HepG2 (cell line): ENCODE data around the gene WDR81. TPM values are rescaled to one million over a fixed set of nuclear protein-coding genes. Genes with fewer than 3 reads are reported as not detected.

ENCODE experiments used
- EP300 ChIP-seq, 3 experiments: sonication (generic) in 1 of 3; formaldehyde crosslinking in 1 of 3; IDR thresholded peaks; 2 replicates each; pipeline versions ENCODE4 v1.5.1 to v1.6.1; 2011 to 2020; ENCODE audit warnings: low read depth in 2 of 3, low read length in 2 of 3, borderline replicate concordance in 1 of 3, improper control_type of control experiment in 1 of 3, mild to moderate bottlenecking in 1 of 3, missing genetic modification reagents in 1 of 3, moderate library complexity in 1 of 3
- LRRFIP1 ChIP-seq: sonication (generic); formaldehyde crosslinking; conservative IDR thresholded peaks from 2 replicates; pipeline ENCODE4 v1.4.0; 2020; ENCODE audit warnings: missing genetic modification reagents
- MXD3 ChIP-seq: IDR thresholded peaks from 2 replicates; pipeline ENCODE4 v1.6.1; 2016; ENCODE audit warnings: mild to moderate bottlenecking, missing biosample characterization, missing genetic modification reagents
- RAD21 ChIP-seq: fragments of 450-650 bp; formaldehyde crosslinking; IDR thresholded peaks from 2 replicates; pipeline ENCODE4 v1.5.0; 2020; ENCODE audit warnings: mild to moderate bottlenecking
- RBFOX2 ChIP-seq: fragments of 200-400 bp; formaldehyde crosslinking; IDR thresholded peaks from 2 replicates; pipeline ENCODE4 v1.6.1; 2017; ENCODE audit warnings: low read depth, mild to moderate bottlenecking, low read length
- TAF1 ChIP-seq: sonication (generic); formaldehyde crosslinking; IDR thresholded peaks from 2 replicates; pipeline ENCODE4 v1.4.0; 2020; ENCODE audit warnings: missing genetic modification reagents
- TEAD3 ChIP-seq: optimal IDR thresholded peaks from 2 replicates; pipeline ENCODE3; 2016; ENCODE audit warnings: borderline replicate concordance
- THAP11 ChIP-seq: IDR thresholded peaks from 2 replicates; pipeline ENCODE4 v1.6.1; 2016; ENCODE audit warnings: missing biosample characterization, missing genetic modification reagents
- YY1 ChIP-seq: IDR thresholded peaks from 2 replicates; pipeline ENCODE4 v1.6.1; 2011; ENCODE audit warnings: low read length, low read depth, moderate library complexity, mild to moderate bottlenecking; ENCODE audit not compliant: insufficient read depth, insufficient replicate concordance
- ZBTB20 ChIP-seq: sonication (generic); formaldehyde crosslinking; IDR thresholded peaks from 2 replicates; pipeline ENCODE4 v1.8.1; 2023; ENCODE audit warnings: missing genetic modification reagents, low read depth, mild to moderate bottlenecking, borderline replicate concordance
- ZBTB7A ChIP-seq: sonication (generic); formaldehyde crosslinking; IDR thresholded peaks from 2 replicates; pipeline ENCODE4 v1.8.0; 2022; ENCODE audit warnings: mild to moderate bottlenecking, missing genetic modification reagents
- ZFX ChIP-seq: sonication (generic); formaldehyde crosslinking; IDR thresholded peaks from 2 replicates; pipeline ENCODE4 v1.4.0; 2020; ENCODE audit warnings: mild to moderate bottlenecking, low read depth, missing genetic modification reagents, moderate library complexity
- ZMYM4 ChIP-seq: sonication (generic); formaldehyde crosslinking; IDR thresholded peaks from 2 replicates; pipeline ENCODE4 v1.8.1; 2023; ENCODE audit warnings: mild to moderate bottlenecking, missing genetic modification reagents
- ZNF331 ChIP-seq: sonication (generic); formaldehyde crosslinking; IDR thresholded peaks from 2 replicates; pipeline ENCODE4 v1.4.0; 2020; ENCODE audit warnings: missing genetic modification reagents
- ZNF614 ChIP-seq: IDR thresholded peaks from 2 replicates; pipeline ENCODE4 v1.6.1; 2018; ENCODE audit warnings: missing biosample characterization, missing genetic modification reagents, inconsistent platforms, borderline replicate concordance
- ZNF770 ChIP-seq: sonication (generic); formaldehyde crosslinking; IDR thresholded peaks from 2 replicates; pipeline ENCODE4 v1.5.0; 2020; ENCODE audit warnings: mild to moderate bottlenecking, missing genetic modification reagents
- ZNF792 ChIP-seq: IDR thresholded peaks from 2 replicates; pipeline ENCODE4 v1.6.1; 2016
- ZSCAN31 ChIP-seq: sonication (generic); formaldehyde crosslinking; IDR thresholded peaks from 2 replicates; pipeline ENCODE4 v1.5.0; 2020; ENCODE audit warnings: low read depth, mild to moderate bottlenecking, missing genetic modification reagents
- polyA plus RNA-seq, 8 experiments: library from polyadenylated mRNA; depleted of rRNA in 3 of 8; stranded (reverse) in 7 of 8; unstranded in 1 of 8; fragments of >200 nt; fragmentation: Illumina TruSeq in 4 of 8; extraction: Trizol in 4 of 8; gene quantifications; 2 replicates each; pipeline versions ENCODE4 v1.2.1 to v1.2.3, GENCODE V29; 2011 to 2016; ENCODE audit warnings: low read depth in 4 of 8, missing spikeins in 1 of 8, mixed read lengths in 1 of 8; ENCODE audit not compliant: insufficient read depth in 1 of 8
- total RNA-seq, 5 experiments: library from RNA; depleted of rRNA; stranded (reverse); fragments of >200 nt; fragmentation: Illumina TruSeq; extraction: Trizol; gene quantifications; 2 replicates each; pipeline ENCODE4 v1.2.3, GENCODE V29; 2016; ENCODE audit warnings: low read depth in 1 of 5
- TF ChIP-seq, protein P1 (sequence below): IDR thresholded peaks from 2 replicates; pipeline ENCODE4 v1.6.1; 2012; ENCODE audit warnings: inconsistent platforms
- TF ChIP-seq, protein P2 (sequence below), 2 experiments: sonication (generic) in 1 of 2; formaldehyde crosslinking in 1 of 2; IDR thresholded peaks; 2 replicates each; pipeline versions ENCODE4 v1.4.0 to v1.6.1; 2018 to 2020; ENCODE audit warnings: missing genetic modification reagents in 2 of 2, borderline replicate concordance in 1 of 2, low read depth in 1 of 2, mild to moderate bottlenecking in 1 of 2, missing biosample characterization in 1 of 2
- TF ChIP-seq, protein P3 (sequence below): sonication (generic); formaldehyde crosslinking; IDR thresholded peaks from 2 replicates; pipeline ENCODE4 v1.5.0; 2020; ENCODE audit warnings: missing genetic modification reagents

The WDR81 gene
- total and polyA plus RNA-seq, 2 of the 13 experiments (the other 11 are each of a cell fraction or from before 2014, with no cell fraction given), result 9.1 to 16.7 TPM

DNA sequence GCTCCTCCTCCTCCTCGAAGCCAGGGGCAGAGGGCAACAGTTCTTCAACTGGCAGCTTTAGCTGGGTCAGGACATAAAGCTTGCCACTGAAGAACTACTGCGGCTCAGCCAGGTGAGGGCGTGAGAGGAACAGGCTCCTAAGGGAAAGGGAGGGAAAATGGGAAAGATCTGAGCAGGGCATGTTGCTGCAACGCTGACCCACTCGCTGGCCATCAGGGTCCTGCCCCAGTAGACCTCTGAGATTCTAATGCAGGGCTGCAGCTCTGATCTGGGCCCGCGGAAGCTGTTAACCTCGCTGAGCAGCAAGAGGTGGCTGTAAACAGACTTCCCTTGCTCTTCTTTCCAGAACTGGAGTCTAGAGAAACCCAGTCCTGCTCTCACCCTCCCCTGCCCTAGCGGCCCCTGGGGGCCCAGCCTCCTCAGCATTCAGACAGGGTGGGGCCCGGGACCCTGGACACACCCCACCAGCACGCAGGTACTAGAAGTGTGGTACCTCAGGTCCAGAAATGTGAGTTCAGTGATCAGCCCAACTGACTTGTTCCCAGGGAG is 10.6 kb upstream of the WDR81 start (continued):
- TF ChIP-seq ZBTB7A (CRISPR knock-in tag), result peak; percentile 45; the same call in 1 of the 2 replicates
- TF ChIP-seq, protein P1, sequence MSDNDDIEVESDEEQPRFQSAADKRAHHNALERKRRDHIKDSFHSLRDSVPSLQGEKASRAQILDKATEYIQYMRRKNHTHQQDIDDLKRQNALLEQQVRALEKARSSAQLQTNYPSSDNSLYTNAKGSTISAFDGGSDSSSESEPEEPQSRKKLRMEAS, result peak; percentile 71
- 0 out of 2 replicates have a peak, but pooled peaks have one; percentile 23 for TF ChIP-seq ZNF331 (CRISPR knock-in tag)
- TF ChIP-seq ZNF792 (CRISPR knock-in tag), result no peak
- no peak for TF ChIP-seq THAP11 (CRISPR knock-in tag)
- peak; percentile 77 for TF ChIP-seq RAD21 (CRISPR knock-in tag)
- TF ChIP-seq TAF1 (CRISPR knock-in tag), result no peak
- TF ChIP-seq TEAD3 (CRISPR knock-in tag), result peak; percentile 56
- no peak for TF ChIP-seq LRRFIP1
- TF ChIP-seq YY1, result peak; percentile 25
- TF ChIP-seq RBFOX2, result peak; percentile 45; the same call in 1 of the 2 replicates
- peak; percentile 72 for TF ChIP-seq ZSCAN31
- 0 out of 2 replicates have a peak, but pooled peaks have one; percentile 24 for TF ChIP-seq MXD3 (CRISPR knock-in tag)
- TF ChIP-seq ZMYM4 (CRISPR knock-in tag), result 0 out of 2 replicates have a peak, but pooled peaks have one; percentile 7
- TF ChIP-seq ZNF614 (CRISPR knock-in tag), result peak; percentile 33; the same call in 1 of the 2 replicates
- TF ChIP-seq EP300 (IDR thresholded peaks at IDR 0.05; ENCODE audit: low read depth in 2 of 2, low read length in 2 of 2), result no peak
- TF ChIP-seq EP300 (CRISPR knock-in tag; IDR thresholded peaks at IDR 0.05; ENCODE audit: borderline replicate concordance), result no peak
- no peak for TF ChIP-seq ZNF770 (CRISPR knock-in tag)
- peak; percentile 2; the same call in 1 of the 2 replicates for TF ChIP-seq ZFX
- no peak for TF ChIP-seq ZBTB20 (CRISPR knock-in tag)
- TF ChIP-seq, protein P2, sequence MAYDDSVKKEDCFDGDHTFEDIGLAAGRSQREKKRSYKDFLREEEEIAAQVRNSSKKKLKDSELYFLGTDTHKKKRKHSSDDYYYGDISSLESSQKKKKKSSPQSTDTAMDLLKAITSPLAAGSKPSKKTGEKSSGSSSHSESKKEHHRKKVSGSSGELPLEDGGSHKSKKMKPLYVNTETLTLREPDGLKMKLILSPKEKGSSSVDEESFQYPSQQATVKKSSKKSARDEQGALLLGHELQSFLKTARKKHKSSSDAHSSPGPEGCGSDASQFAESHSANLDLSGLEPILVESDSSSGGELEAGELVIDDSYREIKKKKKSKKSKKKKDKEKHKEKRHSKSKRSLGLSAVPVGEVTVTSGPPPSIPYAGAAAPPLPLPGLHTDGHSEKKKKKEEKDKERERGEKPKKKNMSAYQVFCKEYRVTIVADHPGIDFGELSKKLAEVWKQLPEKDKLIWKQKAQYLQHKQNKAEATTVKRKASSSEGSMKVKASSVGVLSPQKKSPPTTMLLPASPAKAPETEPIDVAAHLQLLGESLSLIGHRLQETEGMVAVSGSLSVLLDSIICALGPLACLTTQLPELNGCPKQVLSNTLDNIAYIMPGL (CRISPR knock-in tag; IDR thresholded peaks at IDR 0.05; ENCODE audit: borderline replicate concordance in 1 of 2, low read depth in 1 of 2), result peak in 1 of 2 experiments; percentile 69; a peak in 2 of 4 replicates
- TF ChIP-seq, protein P3, sequence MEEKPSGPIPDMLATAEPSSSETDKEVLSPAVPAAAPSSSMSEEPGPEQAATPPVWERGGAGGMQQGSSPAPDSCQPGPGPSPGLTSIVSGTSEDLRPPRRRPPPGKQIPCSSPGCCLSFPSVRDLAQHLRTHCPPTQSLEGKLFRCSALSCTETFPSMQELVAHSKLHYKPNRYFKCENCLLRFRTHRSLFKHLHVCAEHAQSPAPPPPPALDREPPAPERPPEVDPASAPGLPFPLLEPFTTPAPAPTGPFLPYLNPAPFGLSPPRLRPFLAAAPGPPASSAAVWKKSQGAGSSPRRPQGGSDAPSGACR (CRISPR knock-in tag), result 0 out of 2 replicates have a peak, but pooled peaks have one; percentile 0
